ENCODE measurements around the gene FIGN. TPM values are rescaled to one million over a fixed set of nuclear protein-coding genes. Genes with fewer than 3 reads are reported as not detected.

Gene FIGN
- total RNA-seq, 2 experiments from 2014 or later: not detected

GRCh38 chr2:163716101-163716500 lies 19.7 kb downstream of the FIGN start:
- Mint-ChIP-seq H3K36me3 (ENCODE audit: low read depth) (no peaks in the 10 kb centered on the region), H3K4me3 (no peak overlapping the region), H3K4me1 (ENCODE audit: low read depth) (no peaks in the 10 kb centered on the region), H3K27me3 (no peaks in the 10 kb centered on the region), H3K27ac (no peak overlapping the region), H3K9me3 (no peaks in the 10 kb centered on the region)
- ChIA-PET CTCF (no interaction called here), POLR2A (no interaction called here)
- H3K4me3 ChIP-seq (ENCODE audit: low read length): no peak overlapping the region
- no peak overlapping the region for H3K27ac ChIP-seq (ENCODE audit: low read depth in 1 of 2, low read length in 2 of 2)
- no peak for ATAC-seq (ENCODE audit: poor library complexity)
- DNase-seq: no peak
- no peaks in the 10 kb centered on the region for H3K27me3 ChIP-seq (ENCODE audit: control insufficient read depth in 1 of 2, insufficient read depth in 2 of 2, low read length in 2 of 2)
- H3K9me3 ChIP-seq (ENCODE audit: control insufficient read depth in 1 of 2, insufficient read depth in 1 of 2, low read length in 2 of 2): peaks cover 0 to 3% of the 10 kb centered on the region in 2 experiments
- TF ChIP-seq, protein P1, sequence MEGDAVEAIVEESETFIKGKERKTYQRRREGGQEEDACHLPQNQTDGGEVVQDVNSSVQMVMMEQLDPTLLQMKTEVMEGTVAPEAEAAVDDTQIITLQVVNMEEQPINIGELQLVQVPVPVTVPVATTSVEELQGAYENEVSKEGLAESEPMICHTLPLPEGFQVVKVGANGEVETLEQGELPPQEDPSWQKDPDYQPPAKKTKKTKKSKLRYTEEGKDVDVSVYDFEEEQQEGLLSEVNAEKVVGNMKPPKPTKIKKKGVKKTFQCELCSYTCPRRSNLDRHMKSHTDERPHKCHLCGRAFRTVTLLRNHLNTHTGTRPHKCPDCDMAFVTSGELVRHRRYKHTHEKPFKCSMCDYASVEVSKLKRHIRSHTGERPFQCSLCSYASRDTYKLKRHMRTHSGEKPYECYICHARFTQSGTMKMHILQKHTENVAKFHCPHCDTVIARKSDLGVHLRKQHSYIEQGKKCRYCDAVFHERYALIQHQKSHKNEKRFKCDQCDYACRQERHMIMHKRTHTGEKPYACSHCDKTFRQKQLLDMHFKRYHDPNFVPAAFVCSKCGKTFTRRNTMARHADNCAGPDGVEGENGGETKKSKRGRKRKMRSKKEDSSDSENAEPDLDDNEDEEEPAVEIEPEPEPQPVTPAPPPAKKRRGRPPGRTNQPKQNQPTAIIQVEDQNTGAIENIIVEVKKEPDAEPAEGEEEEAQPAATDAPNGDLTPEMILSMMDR (IDR thresholded peaks at IDR 0.05): no peak
- intact Hi-C loops (cut with DNase I, micrococcal nuclease): no loop called here
- H3K4me1 ChIP-seq (ENCODE audit: insufficient read depth, low read length): no peaks in the 10 kb centered on the region
- no peaks in the 10 kb centered on the region for H3K36me3 ChIP-seq (ENCODE audit: insufficient read depth, low read length)

DNA sequence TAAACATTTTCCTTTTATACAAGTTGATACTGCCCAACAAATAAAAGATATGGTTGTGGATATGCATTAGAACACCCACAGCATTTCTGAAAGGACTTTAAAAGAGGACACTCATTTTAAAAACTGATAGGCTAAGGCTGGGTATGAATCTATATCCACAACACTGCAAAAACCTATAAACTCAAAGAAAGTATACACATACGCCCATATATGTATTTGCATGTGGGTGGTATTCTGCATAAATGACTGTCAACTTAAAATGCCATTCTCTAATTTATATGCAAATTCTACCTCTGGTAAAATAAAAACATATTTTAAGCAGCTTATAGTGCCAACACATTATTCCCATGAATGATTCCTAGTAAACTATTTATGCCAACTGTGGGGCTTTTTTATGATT lies 20.1 kb downstream of the FIGN start:
- Histone ChIP-seq H3K36me3 (ENCODE audit: insufficient read depth, low read length) (no peaks in the 10 kb centered on the region), H3K4me3 (ENCODE audit: low read length) (no peak overlapping the region), H3K27me3 (ENCODE audit: control insufficient read depth in 1 of 2, insufficient read depth in 2 of 2, low read length in 2 of 2) (no peaks in the 10 kb centered on the region), H3K27ac (ENCODE audit: low read depth in 1 of 2, low read length in 2 of 2) (no peak overlapping the region), H3K4me1 (ENCODE audit: insufficient read depth, low read length) (no peaks in the 10 kb centered on the region), H3K9me3 (ENCODE audit: control insufficient read depth in 1 of 2, insufficient read depth in 1 of 2, low read length in 2 of 2) (peaks cover 0 to 3% of the 10 kb centered on the region in 2 experiments)
- ATAC-seq (ENCODE audit: poor library complexity): no peak
- Mint-ChIP-seq H3K36me3 (ENCODE audit: low read depth) (no peaks in the 10 kb centered on the region), H3K27ac (no peak overlapping the region), H3K4me1 (ENCODE audit: low read depth) (no peaks in the 10 kb centered on the region), H3K27me3 (no peaks in the 10 kb centered on the region), H3K9me3 (no peaks in the 10 kb centered on the region), H3K4me3 (no peak overlapping the region)
- ChIA-PET CTCF (no interaction called here), POLR2A (no interaction called here)
- TF ChIP-seq, protein P1 (IDR thresholded peaks at IDR 0.05): no peak
- DNase-seq: no peak
- intact Hi-C loops (cut with DNase I, micrococcal nuclease): no loop called here

GRCh38 chr2:163715199-163715598 lies 20.6 kb downstream of the FIGN start:
- ATAC-seq (ENCODE audit: poor library complexity) (no peak), DNase-seq (no peak)
- ChIA-PET POLR2A (no interaction called here), CTCF (no interaction called here)
- H3K9me3 Mint-ChIP-seq: no peaks in the 10 kb centered on the region
- no peak overlapping the region for H3K4me3 Mint-ChIP-seq
- H3K27me3 Mint-ChIP-seq: no peaks in the 10 kb centered on the region
- Histone ChIP-seq H3K4me3 (ENCODE audit: low read length) (no peak overlapping the region), H3K27ac (ENCODE audit: low read depth in 1 of 2, low read length in 2 of 2) (no peak overlapping the region), H3K9me3 (ENCODE audit: control insufficient read depth in 1 of 2, insufficient read depth in 1 of 2, low read length in 2 of 2) (peaks cover 0 to 3% of the 10 kb centered on the region in 2 experiments), H3K27me3 (ENCODE audit: control insufficient read depth in 1 of 2, insufficient read depth in 2 of 2, low read length in 2 of 2) (no peaks in the 10 kb centered on the region), H3K36me3 (ENCODE audit: insufficient read depth, low read length) (no peaks in the 10 kb centered on the region), H3K4me1 (ENCODE audit: insufficient read depth, low read length) (no peaks in the 10 kb centered on the region)
- TF ChIP-seq, protein P1 (IDR thresholded peaks at IDR 0.05): no peak
- no peaks in the 10 kb centered on the region for H3K36me3 Mint-ChIP-seq (ENCODE audit: low read depth)
- intact Hi-C loops (cut with DNase I, micrococcal nuclease): no loop called here
- no peak overlapping the region for H3K27ac Mint-ChIP-seq
- H3K4me1 Mint-ChIP-seq (ENCODE audit: low read depth): no peaks in the 10 kb centered on the region

All from CD4-positive, alpha-beta T cell (primary cell).